NB4 (cell line): ENCODE results near the gene PON2.

Experiments
- DNase-seq: peaks from one replicate; pipeline ENCODE4 v3.0.0; 2010; ENCODE audit warnings: low read depth
- H3K4me3 ChIP-seq: one replicate; pipeline ENCODE4 v1.5.1; 2011; ENCODE audit warnings: mild to moderate bottlenecking, low read depth, low read length, moderate library complexity
- CTCF ChIP-seq: IDR thresholded peaks from one replicate; pipeline ENCODE4 v1.5.1; 2012; ENCODE audit warnings: low read depth, low read length
- MAX ChIP-seq: IDR thresholded peaks from 2 replicates; pipeline ENCODE4 v1.6.1; 2011; ENCODE audit warnings: low read depth, low read length
- MYC ChIP-seq: IDR thresholded peaks from 2 replicates; pipeline ENCODE4 v1.6.1; 2011; ENCODE audit warnings: low read depth, low read length
- POLR2A ChIP-seq: IDR thresholded peaks from 2 replicates; pipeline ENCODE4 v1.6.1; 2011; ENCODE audit warnings: mild to moderate bottlenecking; ENCODE audit not compliant: insufficient read length; ENCODE audit errors: extremely low read depth

Gene PON2

GRCh38 chr7:95375591-95376257 lies 59.1 kb downstream of the PON2 start:
- no peak for TF ChIP-seq MYC
- TF ChIP-seq CTCF: no peak
- no peak for TF ChIP-seq POLR2A
- TF ChIP-seq MAX: no peak
- no peak for DNase-seq
- H3K4me3 ChIP-seq: no peak overlapping the region

GRCh38 chr7:95373323-95373722 lies 61.5 kb downstream of the PON2 start:
- DNase-seq: no peak
- TF ChIP-seq CTCF (no peak), POLR2A (no peak), MYC (no peak), MAX (no peak)
- H3K4me3 ChIP-seq: no peak overlapping the region

GRCh38 chr7:95368235-95368634 lies 66.6 kb downstream of the PON2 start:
- H3K4me3 ChIP-seq: no peak overlapping the region
- DNase-seq: no peak
- TF ChIP-seq MYC: no peak
- no peak for TF ChIP-seq POLR2A
- TF ChIP-seq MAX: no peak
- no peak for TF ChIP-seq CTCF

- no peak overlapping the region for H3K4me3 ChIP-seq
- DNase-seq: no peak
- no peak for TF ChIP-seq CTCF
- no peak for TF ChIP-seq MAX
- TF ChIP-seq POLR2A: no peak
- no peak for TF ChIP-seq MYC
These were observed 67.2 kb downstream of the PON2 start for GRCh38 chr7:95367606-95368005.

- TF ChIP-seq POLR2A (no peak), CTCF (no peak)
- H3K4me3 ChIP-seq: no peak overlapping the region
- no peak for DNase-seq
These were observed 69.7 kb downstream of the PON2 start for GRCh38 chr7:95365151-95365550.

- no peak overlapping the region for H3K4me3 ChIP-seq
- DNase-seq: no peak
- TF ChIP-seq CTCF (no peak), MAX (no peak), MYC (no peak), POLR2A (no peak)
These were observed 77.2 kb downstream of the PON2 start for GRCh38 chr7:95357623-95358022.
